Measurements from ENCODE around the gene ADAMTS20. TPM values are rescaled to one million over a fixed set of nuclear protein-coding genes. Genes with fewer than 3 reads are reported as not detected.
A peak's percentile ranks its signal among the peaks of the same experiment; 100 is the strongest.

Gene ADAMTS20
- total and polyA plus RNA-seq, 2 donors (not counting 1 experiment from before 2014, with no cell fraction given), result not detected

DNA sequence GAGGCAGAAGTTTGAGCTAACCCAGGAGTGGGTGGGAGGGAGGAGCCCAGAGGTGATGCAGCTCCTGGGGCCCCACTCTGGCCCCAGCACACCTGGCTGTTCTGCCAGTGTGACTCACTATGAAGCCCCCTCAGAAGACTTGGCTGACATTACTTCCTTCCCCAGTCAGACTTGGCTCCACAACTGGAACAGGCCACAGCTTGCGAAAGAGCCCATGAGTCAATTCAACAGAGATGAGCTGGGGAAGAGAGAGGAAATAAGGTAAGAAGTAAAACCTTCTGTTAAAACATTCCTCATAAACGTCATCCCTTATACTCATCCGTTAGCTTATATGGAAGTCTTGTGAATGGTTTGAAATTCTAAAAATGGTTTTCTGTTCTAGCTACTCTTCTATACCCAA is 245.9 kb downstream of the ADAMTS20 start:
- no peaks in the 10 kb centered on the region for H4K20me1 ChIP-seq (ENCODE audit: control insufficient read depth, extremely low read depth, insufficient read depth, low read length)
- H3K27ac ChIP-seq (ENCODE audit: insufficient read depth, low read length), result peak overlapping the region; percentile 29
- no peak overlapping the region for H2AFZ ChIP-seq (ENCODE audit: low read length)
- no peak overlapping the region for H3K9ac ChIP-seq (ENCODE audit: insufficient read depth, low read length)
- H3K4me2 ChIP-seq (ENCODE audit: extremely low read depth, insufficient read depth, low read length), result no peak overlapping the region
- peak; percentile 87 to 99 for DNase-seq (ENCODE audit: low read depth in 2 of 2)
- H3K79me2 ChIP-seq (ENCODE audit: control insufficient read depth, insufficient read depth, low read length), result no peaks in the 10 kb centered on the region
- TF ChIP-seq, protein P1, sequence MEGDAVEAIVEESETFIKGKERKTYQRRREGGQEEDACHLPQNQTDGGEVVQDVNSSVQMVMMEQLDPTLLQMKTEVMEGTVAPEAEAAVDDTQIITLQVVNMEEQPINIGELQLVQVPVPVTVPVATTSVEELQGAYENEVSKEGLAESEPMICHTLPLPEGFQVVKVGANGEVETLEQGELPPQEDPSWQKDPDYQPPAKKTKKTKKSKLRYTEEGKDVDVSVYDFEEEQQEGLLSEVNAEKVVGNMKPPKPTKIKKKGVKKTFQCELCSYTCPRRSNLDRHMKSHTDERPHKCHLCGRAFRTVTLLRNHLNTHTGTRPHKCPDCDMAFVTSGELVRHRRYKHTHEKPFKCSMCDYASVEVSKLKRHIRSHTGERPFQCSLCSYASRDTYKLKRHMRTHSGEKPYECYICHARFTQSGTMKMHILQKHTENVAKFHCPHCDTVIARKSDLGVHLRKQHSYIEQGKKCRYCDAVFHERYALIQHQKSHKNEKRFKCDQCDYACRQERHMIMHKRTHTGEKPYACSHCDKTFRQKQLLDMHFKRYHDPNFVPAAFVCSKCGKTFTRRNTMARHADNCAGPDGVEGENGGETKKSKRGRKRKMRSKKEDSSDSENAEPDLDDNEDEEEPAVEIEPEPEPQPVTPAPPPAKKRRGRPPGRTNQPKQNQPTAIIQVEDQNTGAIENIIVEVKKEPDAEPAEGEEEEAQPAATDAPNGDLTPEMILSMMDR (conservative IDR thresholded peaks at IDR 0.05 in 1 of 2, IDR thresholded peaks at IDR 0.05 in 1 of 2; ENCODE audit: low read depth in 1 of 2, low read length in 2 of 2), result no peak
- TF ChIP-seq EZH2 (IDR thresholded peaks at IDR 0.05; ENCODE audit: low read length, missing control alignments), result no peak
- H3K27me3 ChIP-seq (ENCODE audit: control insufficient read depth, insufficient read depth, low read length), result no peaks in the 10 kb centered on the region
- H3K9me3 ChIP-seq (ENCODE audit: control insufficient read depth, insufficient read depth, low read depth, low read length), result no peaks in the 10 kb centered on the region
- peaks cover 5% of the 10 kb centered on the region for H3K4me1 ChIP-seq (ENCODE audit: control insufficient read depth, extremely low read depth, insufficient read depth, low read length)
- H3K4me3 ChIP-seq (replicated peaks in 1 of 4; ENCODE audit: control extremely low read depth in 1 of 4, insufficient read depth in 1 of 4, low read depth in 3 of 4, low read length in 4 of 4), result no peak overlapping the region
- no peaks in the 10 kb centered on the region for H3K36me3 ChIP-seq (ENCODE audit: control insufficient read depth, insufficient read depth, low read length)

DNA sequence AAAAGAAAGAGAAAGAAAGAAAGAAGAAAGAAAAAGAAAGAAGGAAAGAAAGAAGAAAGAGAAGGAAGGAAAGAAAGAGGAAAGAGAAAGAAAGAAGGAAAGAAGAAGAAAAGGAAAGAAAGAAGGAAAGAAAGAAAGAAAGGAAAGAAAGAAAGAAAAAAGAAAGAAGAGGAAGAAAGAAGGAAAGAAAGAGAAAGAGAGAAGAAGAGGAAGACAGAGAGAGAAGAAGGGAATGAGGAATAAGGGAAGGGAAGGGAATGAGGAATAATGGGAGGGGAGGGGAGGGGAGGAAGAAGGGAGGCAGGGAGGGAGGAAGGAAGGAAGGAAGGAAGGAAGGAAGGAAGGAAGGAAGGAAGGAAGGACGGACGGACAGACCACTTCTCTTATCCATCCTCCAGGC is 246.9 kb downstream of the ADAMTS20 start:
- H3K36me3 ChIP-seq (ENCODE audit: control insufficient read depth, insufficient read depth, low read length), result no peaks in the 10 kb centered on the region
- no peaks in the 10 kb centered on the region for H3K9me3 ChIP-seq (ENCODE audit: control insufficient read depth, insufficient read depth, low read depth, low read length)
- H3K27ac ChIP-seq (ENCODE audit: insufficient read depth, low read length), result no peak overlapping the region
- H3K27me3 ChIP-seq (ENCODE audit: control insufficient read depth, insufficient read depth, low read length), result no peaks in the 10 kb centered on the region
- TF ChIP-seq EZH2 (IDR thresholded peaks at IDR 0.05; ENCODE audit: low read length, missing control alignments), result no peak
- TF ChIP-seq, protein P1 (conservative IDR thresholded peaks at IDR 0.05 in 1 of 2, IDR thresholded peaks at IDR 0.05 in 1 of 2; ENCODE audit: low read depth in 1 of 2, low read length in 2 of 2), result no peak
- H3K79me2 ChIP-seq (ENCODE audit: control insufficient read depth, insufficient read depth, low read length), result no peaks in the 10 kb centered on the region
- no peak overlapping the region for H3K4me2 ChIP-seq (ENCODE audit: extremely low read depth, insufficient read depth, low read length)
- H3K4me1 ChIP-seq (ENCODE audit: control insufficient read depth, extremely low read depth, insufficient read depth, low read length), result no peaks in the 10 kb centered on the region
- no peak overlapping the region for H3K9ac ChIP-seq (ENCODE audit: insufficient read depth, low read length)
- H2AFZ ChIP-seq (ENCODE audit: low read length), result no peak overlapping the region
- H4K20me1 ChIP-seq (ENCODE audit: control insufficient read depth, extremely low read depth, insufficient read depth, low read length), result no peaks in the 10 kb centered on the region
- no peak overlapping the region for H3K4me3 ChIP-seq (replicated peaks in 1 of 4; ENCODE audit: control extremely low read depth in 1 of 4, insufficient read depth in 1 of 4, low read depth in 3 of 4, low read length in 4 of 4)
- no peak for DNase-seq (ENCODE audit: low read depth in 2 of 2)

Other genes with a start within 250 kb of the ADAMTS20 start
- 14.4 and 17.0 TPM in 2 replicates for gene PUS7L, start 206.6 kb upstream of the ADAMTS20 start, total RNA-seq
- 10.9 and 11.2 TPM in 2 replicates for gene PUS7L, start 206.6 kb upstream of the ADAMTS20 start, polyA plus RNA-seq
- 20.0 and 27.6 TPM in 2 replicates for gene IRAK4, start 206.7 kb upstream of the ADAMTS20 start, total RNA-seq
- 19.4 and 19.7 TPM in 2 replicates for gene IRAK4, start 206.7 kb upstream of the ADAMTS20 start, polyA plus RNA-seq

Measured in fibroblast of lung (primary cell).